NCI-H128 (cell line): ENCODE measurements around the gene FAN1.

ENCODE experiments used
- DNase-seq: peaks from one replicate; lab custom pipeline; 2025; ENCODE audit not compliant: unreplicated experiment; lab: John Stamatoyannopoulos, UW

Gene FAN1

GRCh38 chr15:30919877-30920550 is 16.3 kb downstream of the FAN1 start:
- no peak for DNase-seq

- no peak for DNase-seq
Measured at GRCh38 chr15:30921106-30921505, 17.4 kb downstream of the FAN1 start.

GRCh38 chr15:30921781-30922479 is 18.2 kb downstream of the FAN1 start:
- no peak for DNase-seq

- no peak for DNase-seq
Measured at GRCh38 chr15:30922480-30923311, 19.0 kb downstream of the FAN1 start.

GRCh38 chr15:30923429-30923828 is 19.7 kb downstream of the FAN1 start:
- no peak for DNase-seq

GRCh38 chr15:30924353-30924752 is 20.6 kb downstream of the FAN1 start:
- DNase-seq: no peak

- no peak for DNase-seq
Measured at GRCh38 chr15:30925686-30926085, 22.0 kb downstream of the FAN1 start.

- DNase-seq: no peak
Measured at GRCh38 chr15:30926161-30926560, 22.4 kb downstream of the FAN1 start.

GRCh38 chr15:30927148-30927761 is 23.5 kb downstream of the FAN1 start:
- no peak for DNase-seq

- no peak for DNase-seq
Measured at GRCh38 chr15:30928076-30928475, 24.4 kb downstream of the FAN1 start.

- DNase-seq: no peak
Measured at GRCh38 chr15:30929064-30929669, 25.5 kb downstream of the FAN1 start.

- DNase-seq: no peak
Measured at GRCh38 chr15:30929982-30930381, 26.3 kb downstream of the FAN1 start.

GRCh38 chr15:30930422-30930821 is 26.7 kb downstream of the FAN1 start:
- no peak for DNase-seq

GRCh38 chr15:30933293-30933692 is 29.6 kb downstream of the FAN1 start:
- DNase-seq: no peak

GRCh38 chr15:30939161-30939560 is 35.4 kb downstream of the FAN1 start:
- no peak for DNase-seq

GRCh38 chr15:30940359-30940758 is 36.6 kb downstream of the FAN1 start:
- DNase-seq: no peak

- no peak for DNase-seq
Measured at GRCh38 chr15:30941520-30941919, 37.8 kb downstream of the FAN1 start.

GRCh38 chr15:30943654-30944335 is 40.1 kb downstream of the FAN1 start:
- DNase-seq: no peak

- no peak for DNase-seq
Measured at GRCh38 chr15:30953183-30953582, 49.5 kb downstream of the FAN1 start.

GRCh38 chr15:30953731-30954378 is 50.1 kb downstream of the FAN1 start:
- no peak for DNase-seq
